Activated CD4-positive, CD25-positive, alpha-beta regulatory T cell treated with anti-CD3 and anti-CD28 coated beads, Interleukin-2, amount 50 U/mL, for 16 hours (primary cell): Measurements from ENCODE around the gene PAM16.
"Not testable (repeated sequence)": the region's sequence is repeated elsewhere in the genome, so short reads cannot be mapped to it uniquely, and the experiment has no call there.

Source experiments
- DNase-seq: peaks from one replicate; pipeline ENCODE4 v3.0.0-alpha.2; 2020; ENCODE audit warnings: low read depth, low spot score

Gene PAM16

DNA sequence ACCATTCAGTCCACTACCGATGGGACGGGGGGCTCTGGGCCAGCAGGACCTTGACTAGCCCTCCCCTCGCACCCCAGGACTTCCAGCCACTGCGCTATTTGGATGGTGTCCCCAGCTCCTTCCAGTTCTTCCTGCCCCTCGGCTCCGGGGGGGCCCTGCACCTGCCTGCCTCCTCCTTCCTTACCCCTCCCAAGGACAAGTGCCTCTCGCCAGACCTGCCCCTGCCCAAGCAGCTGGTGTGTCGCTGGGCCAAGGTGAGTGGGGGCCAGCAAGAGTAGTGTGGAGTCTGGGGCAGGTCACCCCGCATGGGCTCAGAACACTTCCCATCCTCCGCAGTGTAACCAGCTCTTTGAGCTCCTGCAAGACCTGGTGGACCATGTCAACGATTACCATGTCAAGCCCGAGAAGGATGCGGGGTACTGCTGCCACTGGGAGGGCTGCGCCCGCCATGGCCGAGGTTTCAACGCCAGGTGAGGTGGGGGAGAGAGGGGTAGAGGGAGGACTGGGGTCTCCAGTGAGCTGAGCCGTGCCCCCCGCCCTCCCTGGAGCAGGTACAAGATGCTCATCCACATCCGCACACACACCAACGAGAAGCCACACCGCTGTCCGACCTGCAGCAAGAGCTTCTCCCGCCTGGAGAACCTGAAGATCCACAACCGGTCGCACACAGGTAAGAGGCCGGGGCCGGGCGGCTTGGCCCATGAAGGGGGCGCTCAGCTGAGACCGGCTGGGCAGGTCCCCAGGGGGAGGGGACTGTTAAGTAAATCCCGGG is 16.2 kb downstream of the PAM16 start:
- no peak for DNase-seq

DNA sequence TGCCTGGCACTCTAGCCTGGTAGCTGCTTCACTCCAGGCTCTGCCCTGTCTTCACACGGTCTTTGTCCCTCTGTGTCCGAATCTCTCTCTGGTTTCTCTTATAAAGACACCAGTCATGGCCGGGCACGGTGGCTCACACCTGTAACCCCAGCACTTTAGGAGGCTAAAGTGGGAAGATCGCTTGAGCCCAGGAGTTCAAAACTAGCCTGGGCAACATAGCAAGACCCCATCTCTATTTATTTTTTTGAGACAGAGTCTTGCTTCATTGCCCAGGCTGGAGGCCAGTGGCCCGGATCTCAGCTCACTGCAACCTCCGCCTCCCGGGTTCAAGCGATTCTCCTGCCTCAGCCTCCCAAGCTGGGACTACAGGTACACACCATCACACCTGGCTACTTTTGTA is 17.4 kb downstream of the PAM16 start:
- DNase-seq = not testable (repeated sequence)

- no peak for DNase-seq
These were observed 17.8 kb downstream of the PAM16 start for GRCh38 chr16:4333308-4333638.

GRCh38 chr16:4332623-4333307 is 18.4 kb downstream of the PAM16 start:
- no peak for DNase-seq

DNA sequence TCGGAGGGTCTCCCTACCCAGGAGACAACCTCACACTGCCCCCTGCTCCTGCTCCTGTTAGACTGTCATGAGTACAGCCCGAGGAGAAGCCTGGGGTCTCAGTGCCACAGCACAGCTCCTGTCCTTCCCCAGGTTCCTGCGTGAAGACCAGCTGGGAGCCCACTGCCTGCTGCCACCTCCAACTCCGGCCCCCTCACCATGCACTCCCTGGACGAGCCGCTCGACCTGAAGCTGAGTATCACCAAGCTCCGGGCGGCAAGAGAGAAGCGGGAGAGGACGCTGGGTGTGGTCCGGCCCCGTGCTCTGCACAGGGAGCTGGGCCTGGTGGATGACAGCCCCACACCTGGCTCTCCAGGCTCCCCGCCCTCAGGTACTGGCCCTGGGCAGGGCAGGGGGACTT is 19.0 kb downstream of the PAM16 start:
- no peak for DNase-seq

DNA sequence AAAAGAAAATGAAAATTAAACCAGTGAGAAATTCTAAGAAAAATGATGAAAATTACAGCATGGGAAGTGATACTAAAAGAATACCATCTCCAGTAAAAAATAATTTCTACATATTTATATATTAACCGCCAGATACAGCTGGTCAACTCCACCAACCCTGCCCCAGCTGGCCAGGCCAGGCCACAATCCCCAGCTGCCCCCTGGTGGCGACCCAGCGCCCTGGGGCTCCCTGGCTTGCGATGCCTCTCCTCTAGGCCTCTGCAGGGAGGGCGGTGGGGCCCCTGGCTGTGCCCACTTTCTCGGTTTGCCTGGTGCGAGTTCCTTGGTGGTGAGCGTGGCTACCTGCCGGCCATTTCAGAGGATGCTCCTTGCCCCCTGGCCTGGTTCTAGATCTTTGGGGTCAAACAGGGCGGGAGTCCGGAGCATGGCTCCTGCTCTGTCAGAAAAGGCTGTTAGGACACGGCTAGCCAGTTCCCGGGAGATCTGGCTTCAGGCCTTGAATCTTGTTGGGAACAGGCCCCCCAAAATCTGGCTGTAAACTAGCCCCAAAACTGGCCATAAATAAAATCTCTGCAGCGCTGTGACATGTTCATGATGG is 20.7 kb downstream of the PAM16 start:
- DNase-seq = peak; percentile 59

- DNase-seq = no peak
These were observed 22.0 kb downstream of the PAM16 start for GRCh38 chr16:4328782-4329775.

DNA sequence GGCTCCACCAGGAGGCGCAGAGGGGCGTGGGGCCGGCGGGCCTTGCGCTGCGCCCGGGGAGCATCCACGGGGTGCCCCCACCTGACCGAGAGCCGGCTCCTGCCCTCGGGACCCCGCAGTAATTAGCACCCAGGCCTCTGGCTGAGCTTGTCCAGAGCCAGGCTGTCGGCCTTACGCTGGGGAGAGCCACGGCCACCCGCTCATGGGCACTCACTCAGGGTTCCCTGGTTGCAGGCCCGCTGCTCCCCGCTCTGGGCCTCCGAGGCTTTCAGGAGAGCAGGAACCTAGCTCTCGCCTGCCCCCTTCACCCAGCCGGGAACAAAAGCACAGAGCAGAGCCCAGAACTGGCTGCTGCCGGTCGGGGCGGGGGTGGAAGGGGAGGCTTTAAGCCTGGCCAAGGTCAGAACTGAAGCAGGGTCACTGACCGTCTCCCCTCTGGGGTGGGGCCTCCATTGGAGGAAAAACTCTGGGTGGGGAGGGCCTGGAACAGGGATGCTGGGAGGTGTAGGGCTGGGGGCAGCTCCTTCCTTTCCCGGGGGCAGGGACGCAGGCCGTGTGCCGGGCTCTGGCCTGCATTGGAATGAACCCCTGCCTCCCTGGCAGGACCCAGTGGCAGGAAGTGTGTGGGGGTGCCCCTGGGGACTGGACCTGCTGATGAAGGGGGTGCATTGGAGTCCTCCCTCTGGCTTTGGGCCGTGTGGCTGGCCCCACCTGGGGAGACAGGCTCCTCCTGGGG is 22.9 kb downstream of the PAM16 start:
- DNase-seq = no peak

DNA sequence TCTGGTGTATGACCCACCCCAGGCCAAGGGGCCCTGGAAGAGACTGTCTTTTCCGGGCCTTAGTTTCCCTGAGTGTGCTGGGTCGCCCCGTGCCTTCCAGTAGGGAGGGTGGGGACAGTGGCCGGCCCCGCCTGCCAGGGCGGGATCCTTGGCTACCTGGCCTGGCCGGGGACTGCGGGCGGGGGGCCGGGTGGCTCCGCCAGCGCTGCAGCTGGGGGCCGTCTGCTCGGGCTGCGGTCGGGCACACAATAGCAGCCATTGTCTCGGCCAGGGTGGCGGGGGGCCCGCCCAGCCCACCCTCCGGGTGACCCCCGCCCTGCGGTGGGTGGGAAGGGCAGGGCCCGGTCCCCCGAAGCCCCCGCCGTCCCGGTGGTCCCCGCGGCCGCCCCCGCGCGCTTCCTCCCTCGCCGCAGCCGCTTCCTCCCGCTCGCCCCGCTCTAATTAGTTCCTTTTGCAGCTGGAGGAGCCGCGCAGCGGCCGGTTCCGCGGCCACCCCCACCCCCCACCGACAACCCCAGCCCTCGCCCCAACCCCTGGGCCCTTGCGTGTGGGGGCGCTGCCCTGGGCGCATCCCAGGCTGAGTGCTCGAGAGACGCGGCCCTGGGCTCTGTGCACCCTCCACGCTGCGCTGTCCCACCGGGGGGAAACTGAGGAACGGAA is 23.6 kb downstream of the PAM16 start:
- no peak for DNase-seq

DNA sequence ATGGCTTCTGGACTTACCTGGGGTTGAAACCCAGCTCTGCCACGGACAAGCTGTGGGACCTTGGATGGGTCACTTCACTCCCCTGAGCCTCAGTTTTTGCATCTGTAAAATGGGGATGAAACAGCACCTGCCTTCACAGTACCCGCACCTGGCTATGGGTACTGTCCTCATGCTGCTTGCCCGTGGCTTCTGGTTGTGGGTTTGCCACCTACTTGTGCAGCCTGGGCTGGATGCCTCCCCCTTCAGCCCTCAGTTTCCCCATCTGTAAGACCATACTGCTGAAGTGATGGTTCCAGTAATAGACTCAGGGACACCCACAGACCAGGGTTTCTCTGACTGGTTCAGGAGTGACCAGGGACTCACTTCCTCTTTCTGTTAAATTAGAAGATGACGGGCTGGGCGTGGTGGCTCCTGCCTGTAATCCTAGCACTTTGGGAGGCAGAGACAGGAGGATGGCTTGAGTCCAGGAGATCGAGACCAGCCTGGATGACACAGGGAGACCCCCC is 25.8 kb downstream of the PAM16 start:
- DNase-seq = no peak

DNA sequence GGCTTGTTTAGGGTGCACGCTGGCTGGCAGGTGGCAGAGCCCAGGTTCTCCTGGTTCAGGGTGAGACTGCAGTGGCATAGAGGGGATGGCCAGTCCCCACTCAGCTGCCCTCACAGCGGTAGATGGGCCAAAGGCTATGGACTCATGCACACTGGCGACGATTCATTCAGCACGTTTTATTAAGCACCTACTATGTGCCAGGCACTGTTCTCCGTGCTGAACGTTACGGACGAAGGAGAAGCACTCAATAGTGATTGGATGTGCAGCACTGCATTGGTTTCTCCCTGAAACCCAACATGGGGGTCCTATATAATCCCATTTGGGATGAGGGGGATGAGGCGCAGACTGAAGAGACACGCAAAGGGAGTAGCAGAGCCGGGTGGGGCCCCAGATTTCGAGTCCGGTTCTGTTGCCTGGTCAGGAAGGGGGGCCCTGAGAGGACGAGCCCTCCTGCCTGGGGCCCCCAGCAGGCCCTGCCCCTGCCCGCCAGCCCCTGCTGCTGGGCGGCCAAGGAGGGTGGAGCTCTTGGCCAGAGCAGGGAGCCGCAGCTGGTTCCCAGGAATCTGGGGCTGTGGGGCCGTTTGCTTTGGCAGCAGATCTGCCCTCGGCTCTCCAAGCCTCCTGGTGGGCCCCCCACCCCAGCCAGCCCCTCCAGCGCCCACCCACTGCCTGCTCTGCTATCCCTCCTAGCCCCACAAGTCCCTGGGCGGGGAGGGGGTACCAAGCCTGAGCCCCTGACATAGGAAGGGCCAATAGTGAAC is 26.4 kb downstream of the PAM16 start:
- no peak for DNase-seq

DNA sequence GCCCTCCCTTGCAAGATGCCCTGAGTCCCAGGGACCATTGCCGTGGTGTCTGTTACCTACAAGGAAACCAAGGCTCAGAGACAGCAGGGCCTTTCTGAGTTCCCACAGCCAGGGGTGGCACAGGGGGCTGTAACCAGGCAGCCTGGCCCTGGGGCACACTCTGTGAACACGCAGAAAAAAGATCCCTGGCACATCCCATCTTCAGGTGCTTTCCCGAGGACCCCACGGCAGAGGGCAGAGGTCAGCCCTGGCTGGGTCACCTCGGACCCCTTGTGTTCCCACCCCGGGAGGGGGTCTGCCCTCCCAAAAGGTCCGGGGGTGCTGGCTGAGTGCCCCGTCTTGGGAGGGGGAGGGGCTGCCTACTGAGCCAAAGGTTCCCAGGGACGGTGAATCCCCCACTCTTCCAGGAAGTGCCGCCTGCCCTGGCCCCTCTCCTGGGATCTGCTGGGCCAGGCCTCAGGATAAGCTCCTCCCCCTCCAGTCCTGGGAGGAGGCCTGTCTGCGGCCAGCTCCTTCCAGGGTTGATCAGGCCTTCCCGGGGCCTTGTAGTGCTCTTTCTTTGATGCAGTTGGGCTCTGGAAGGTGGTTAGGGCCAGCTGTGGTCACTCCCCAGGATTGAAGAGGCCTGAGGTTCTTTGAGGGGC is 27.2 kb downstream of the PAM16 start:
- DNase-seq = no peak

DNA sequence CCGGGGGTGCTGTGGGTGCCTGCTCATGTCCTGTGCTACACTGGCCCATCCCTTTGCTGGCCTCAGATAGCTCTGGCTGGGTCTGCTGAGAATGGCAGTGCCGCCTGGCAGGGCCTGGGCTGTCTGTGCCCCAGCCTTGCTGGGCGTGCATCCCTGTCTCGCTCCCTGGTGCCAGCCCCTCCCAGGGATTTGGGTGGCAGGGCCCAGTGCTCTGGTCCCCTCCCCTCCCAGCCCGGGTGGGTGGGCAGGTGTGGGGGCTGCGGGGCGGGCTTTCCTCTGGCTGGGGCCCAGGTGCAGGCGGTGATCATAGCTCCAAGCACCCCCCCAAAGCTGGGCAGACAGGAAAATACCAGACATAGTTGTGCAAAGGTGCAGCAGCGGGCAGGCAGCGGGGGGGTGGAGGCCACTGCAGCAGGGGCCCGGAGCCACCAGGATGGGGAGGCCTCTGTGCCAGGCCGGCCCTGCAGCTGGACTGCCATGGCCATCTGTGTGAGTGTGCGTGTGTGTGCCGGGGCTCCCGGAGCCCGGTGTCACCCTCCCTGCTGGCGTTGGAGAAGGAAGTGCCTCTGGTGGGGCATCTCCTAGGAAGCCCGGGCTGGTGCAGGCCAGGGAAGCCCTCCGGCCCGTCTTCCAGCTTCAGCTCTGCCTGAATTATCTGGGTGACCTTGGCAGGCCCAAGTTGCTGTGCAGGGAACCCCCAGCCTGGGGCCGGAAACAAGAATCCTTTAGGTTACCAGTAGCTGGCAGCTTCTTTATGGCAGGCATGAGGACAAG is 27.9 kb downstream of the PAM16 start:
- DNase-seq = no peak

GRCh38 chr16:4322121-4323052 is 28.7 kb downstream of the PAM16 start:
- DNase-seq = no peak

GRCh38 chr16:4321286-4322120 is 29.6 kb downstream of the PAM16 start:
- no peak for DNase-seq

GRCh38 chr16:4320571-4321137 is 30.5 kb downstream of the PAM16 start:
- DNase-seq = no peak
